NK-92 treated with Interleukin-12 subunit alpha and Interleukin-12 subunit beta, amount 100 ng/mL, for 24 hours (cell line): ENCODE data around the gene C2orf49.
"Not testable (repeated sequence)": the region's sequence is repeated elsewhere in the genome, so short reads cannot be mapped to it uniquely, and the experiment has no call there.

Experiments used
- DNase-seq: peaks from one replicate; lab custom pipeline; 2025; lab: John Stamatoyannopoulos, UW

Gene C2orf49

GRCh38 chr2:105321875-105322646 is 15.3 kb upstream of the C2orf49 start:
- DNase-seq: no peak

GRCh38 chr2:105323111-105323510 is 14.2 kb upstream of the C2orf49 start:
- DNase-seq: no peak

DNA sequence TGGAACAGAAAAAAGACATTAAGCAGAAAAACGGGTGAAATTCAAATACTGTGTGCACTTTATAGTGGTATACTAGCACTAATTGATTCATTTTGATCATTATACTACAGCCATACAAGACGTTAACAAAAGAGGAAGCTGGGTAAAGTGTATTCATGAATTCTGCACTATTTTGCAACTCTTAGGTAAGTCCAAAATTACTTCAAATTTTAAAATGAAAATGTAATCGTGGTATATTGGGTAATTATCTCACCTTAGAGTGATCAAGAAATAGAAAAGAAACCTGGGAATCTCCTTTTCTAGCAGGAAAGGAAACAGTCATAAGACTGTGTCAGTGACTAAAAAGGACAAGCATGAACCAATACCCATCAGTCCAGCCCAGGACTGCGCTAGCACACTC is 13.2 kb upstream of the C2orf49 start:
- DNase-seq: no peak

DNA sequence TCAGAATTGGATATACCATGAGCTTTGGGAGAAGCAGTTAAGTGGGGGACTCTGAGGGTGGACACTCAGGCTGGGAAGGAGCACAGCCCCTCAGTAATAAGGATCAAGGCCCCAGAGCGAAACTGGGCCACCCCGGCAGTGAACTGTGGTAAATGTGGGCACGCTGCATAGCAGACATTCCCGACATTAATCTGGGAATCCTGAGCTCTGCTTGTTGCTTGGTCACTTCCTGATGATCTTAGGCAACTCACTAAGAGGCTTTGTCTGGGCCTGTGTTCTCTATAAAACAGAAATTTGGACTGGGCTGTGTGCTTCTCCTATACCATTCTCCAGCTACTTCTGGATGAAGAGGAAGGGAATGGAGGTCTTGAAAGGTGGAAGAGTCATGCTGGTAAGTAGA is 12.6 kb upstream of the C2orf49 start:
- no peak for DNase-seq

DNA sequence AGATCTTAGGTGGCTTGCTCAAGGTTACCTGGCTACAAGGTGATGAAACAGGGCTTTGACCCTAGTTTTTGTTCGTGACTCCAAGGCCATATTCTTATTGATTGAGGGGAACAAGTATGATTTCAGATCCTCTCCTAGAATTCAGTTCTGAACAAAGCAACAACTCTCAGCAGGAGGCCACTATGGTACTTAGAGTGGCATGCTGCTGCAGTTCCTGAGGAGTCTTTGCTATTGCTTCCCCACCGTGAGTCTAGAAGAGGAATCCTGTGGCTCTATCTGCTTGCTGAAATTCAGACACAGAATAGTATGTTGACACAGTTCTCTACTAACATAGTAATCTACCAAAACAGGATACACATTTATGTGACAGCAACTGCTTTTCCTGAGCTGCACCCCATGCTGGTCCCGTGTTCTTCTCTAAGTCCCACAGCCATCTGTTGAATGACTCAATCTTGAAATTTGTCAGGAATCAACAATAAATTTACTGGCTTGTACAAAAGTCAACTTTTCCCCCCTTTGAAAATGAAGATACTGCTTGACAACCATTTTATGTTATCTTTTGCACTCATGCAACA is 11.9 kb upstream of the C2orf49 start:
- no peak for DNase-seq

GRCh38 chr2:105327271-105327670 is 10.1 kb upstream of the C2orf49 start:
- not testable (repeated sequence) for DNase-seq

DNA sequence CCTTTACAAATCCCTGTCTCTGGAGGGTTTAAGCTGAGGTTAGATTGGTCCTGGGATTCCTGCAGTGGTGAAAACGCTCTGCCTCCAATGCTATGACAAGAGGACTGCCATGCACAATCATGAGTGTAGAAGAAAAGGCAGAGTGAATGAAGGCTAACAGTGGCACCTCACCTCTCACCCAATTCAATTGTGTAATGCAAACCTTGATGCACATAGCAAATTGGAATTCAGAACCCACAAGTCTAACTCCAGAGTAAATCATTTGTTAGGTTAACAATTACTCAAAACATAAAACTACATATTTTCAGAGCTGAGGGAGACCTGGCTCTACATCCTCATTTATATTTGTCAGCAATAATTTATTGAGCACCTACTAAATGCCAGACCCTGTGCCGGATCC is 9.7 kb upstream of the C2orf49 start:
- no peak for DNase-seq

- peak; percentile 45 for DNase-seq
These were observed 8.8 kb upstream of the C2orf49 start for GRCh38 chr2:105328281-105329196.

DNA sequence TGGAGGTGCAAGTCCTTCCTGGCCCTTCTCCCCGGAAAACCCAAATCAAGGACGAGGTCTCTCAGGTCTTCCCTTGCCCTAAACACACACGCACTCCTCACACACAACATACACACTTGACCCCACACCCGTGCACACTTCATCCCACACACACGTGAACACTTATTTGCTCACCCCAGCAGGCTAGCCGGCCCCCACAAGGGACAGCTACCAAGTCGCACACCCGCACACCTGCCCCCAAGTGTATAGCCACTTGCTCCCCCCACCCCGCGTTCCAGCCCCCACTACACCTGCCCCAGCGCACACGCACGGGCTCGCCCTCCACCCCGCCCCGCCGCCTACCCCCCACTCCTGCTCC is 8.2 kb upstream of the C2orf49 start:
- DNase-seq: no peak

GRCh38 chr2:105329561-105330495 is 7.5 kb upstream of the C2orf49 start, which contains the start of gene TGFBRAP1:
TSS of gene TGFBRAP1 (minus strand) at chr2:105329735. CDS start at chr2:105308301, 21,434 bp downstream.
- peak; percentile 36 for DNase-seq

- no peak for DNase-seq
These were observed 6.5 kb upstream of the C2orf49 start for GRCh38 chr2:105330681-105331375.

DNA sequence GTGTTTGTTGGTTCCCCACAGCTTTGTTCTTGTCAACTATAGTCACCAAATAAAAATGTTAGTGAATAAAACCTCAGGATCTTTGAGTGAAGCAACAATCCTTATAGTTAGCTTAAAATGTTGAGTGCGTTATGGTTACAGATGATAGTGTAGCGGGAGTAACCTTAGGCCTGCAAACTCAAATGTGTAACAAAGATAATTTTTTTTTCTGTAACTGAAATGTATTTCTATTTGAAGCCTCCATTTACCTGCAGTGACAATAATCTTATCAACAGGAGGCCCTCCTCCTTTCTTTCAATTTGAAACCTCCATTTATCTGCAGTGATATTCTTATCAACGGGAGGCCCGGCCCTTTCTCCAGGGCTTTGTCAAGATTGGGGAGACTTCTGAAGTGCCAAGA is 3.1 kb upstream of the C2orf49 start:
- no peak for DNase-seq

- DNase-seq: no peak
These were observed 1.9 kb upstream of the C2orf49 start for GRCh38 chr2:105335469-105335868.

DNA sequence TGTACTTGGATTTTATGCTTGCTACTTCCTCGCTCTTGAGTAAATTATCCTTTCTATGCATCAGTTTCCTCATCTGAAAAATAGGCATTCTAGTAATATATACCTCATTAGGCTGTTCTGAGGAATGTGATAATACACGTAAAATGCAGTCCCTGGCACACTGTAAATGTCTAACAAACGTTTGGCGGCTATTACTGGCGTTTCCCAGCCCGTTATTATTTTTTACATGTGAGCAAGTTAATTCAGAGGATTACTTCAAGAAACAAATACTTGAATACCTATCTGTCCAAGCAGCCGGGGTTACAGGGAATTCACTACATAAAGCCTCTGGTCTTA is 586 bp upstream of the C2orf49 start:
- DNase-seq: no peak

DNA sequence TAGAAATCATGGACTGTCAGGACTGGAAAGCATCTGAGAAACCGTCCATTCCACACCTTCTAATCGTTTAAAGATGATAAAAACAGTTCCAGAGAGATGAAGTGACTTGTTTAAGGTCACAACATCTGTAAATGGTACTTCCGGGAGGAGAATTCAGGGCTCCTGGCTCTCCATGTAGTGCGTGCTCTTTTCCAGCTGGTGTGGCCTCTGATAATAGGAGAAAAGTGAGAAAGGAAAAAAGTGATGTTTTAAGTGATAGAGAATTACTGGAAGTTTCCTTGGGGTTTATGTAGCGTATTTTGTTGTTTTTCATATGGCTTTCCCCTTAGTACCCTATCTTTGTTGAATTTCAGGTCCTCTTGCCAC is 663 bp downstream of the C2orf49 start:
- no peak for DNase-seq

DNA sequence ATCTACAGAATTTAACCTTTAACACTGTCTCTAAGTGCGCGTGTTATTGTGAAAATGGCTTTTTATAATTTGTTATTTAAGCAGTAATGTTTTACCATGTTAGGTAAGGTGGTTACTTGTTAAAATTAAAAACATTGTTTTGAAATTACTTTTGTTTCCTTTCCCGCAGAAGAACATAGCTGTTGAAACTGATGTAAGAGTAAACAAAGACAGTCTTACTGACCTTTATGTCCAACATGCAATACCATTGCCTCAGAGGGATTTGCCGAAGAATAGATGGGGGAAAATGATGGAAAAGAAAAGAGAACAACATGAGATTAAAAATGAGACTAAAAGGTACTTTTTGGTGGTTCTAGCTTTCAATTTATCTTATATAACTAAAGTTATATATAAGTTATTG is 2.1 kb downstream of the C2orf49 start:
- no peak for DNase-seq

DNA sequence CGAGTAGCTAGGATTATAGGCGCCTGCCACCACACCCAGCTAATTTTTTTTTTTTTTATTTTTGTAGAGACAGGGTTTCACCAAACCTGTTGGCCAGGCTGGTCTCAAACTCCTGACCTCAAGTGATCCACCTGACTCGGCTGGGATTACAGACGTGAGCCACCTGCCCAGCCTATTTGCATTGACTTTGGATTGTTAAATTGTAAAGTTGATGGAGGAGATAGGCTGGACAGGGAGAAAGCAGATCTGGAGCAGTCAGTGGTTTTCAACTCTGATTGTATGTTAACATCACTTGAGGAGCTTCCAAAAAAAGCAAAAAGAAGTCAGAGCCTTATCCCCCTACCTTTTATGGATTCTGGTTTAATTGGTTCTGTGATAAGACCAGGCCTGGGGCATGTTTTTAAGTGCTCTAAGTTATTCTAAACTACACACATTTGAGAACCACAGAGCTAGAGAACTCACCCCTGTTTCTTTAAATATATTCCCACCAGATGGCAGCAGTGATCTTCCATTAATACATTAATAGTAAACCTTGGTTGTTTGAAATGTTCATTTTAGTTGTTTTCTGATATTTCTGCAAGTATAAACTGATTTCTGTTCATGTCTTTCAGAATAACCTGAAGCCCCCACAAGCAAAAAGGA is 7.5 kb downstream of the C2orf49 start:
- no peak for DNase-seq

- DNase-seq: no peak
These were observed 19.8 kb downstream of the C2orf49 start for GRCh38 chr2:105357122-105357521.

GRCh38 chr2:105358593-105358992 is 21.3 kb downstream of the C2orf49 start:
- no peak for DNase-seq

DNA sequence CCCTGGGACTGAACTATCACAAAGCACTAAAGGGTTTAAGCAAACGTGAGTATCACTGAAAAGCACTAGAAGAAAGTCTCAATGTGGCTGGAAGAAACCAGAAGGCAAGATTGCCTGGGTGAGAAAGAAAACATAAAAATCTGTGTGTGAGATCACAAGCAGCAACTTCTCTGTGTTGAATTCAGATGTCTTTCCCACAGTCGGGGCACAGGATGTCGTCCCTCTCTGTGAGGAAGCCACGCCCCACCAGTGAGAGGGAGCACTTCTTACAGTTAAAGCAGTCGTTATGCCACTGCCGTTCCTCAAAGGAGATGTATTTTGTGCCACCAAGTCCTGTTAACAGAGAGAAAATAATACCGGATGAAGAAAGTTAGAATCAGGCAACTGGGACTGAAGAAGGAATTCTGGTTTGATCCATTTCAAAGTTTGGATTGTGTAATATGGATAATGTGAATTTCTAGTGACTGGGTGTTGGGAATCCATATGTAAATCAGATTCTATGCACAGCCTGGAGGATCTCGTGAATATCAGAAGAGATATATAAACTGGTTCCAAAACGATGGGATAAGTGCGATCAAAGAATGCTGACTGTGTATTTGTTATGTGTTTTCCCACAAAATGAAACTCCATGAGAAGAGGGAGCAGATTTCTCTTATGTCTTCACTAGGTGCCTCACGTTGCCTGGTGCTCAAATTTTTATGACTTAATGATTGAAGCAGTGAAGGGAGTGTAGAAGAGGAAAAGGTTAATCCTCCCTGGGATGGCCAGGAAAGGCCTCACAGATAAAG is 24.0 kb downstream of the C2orf49 start:
- DNase-seq: no peak
